GM23248 (cell line): ENCODE measurements around the gene PRICKLE1.

Source experiments
- EZH2 ChIP-seq: fragments of 200-600 bp; sonication (generic); IDR thresholded peaks from 2 replicates; pipeline ENCODE4 v1.6.1; 2018; ENCODE audit warnings: antibody characterized with exemption, mild to moderate bottlenecking; ENCODE audit not compliant: insufficient read depth, poor library complexity, severe bottlenecking
- EZH2phosphoT487 ChIP-seq: fragments of 200-600 bp; sonication (generic); IDR thresholded peaks from 2 replicates; pipeline ENCODE4 v1.6.1; 2018; ENCODE audit warnings: antibody characterized with exemption, moderate library complexity, mild to moderate bottlenecking, low read depth; ENCODE audit not compliant: insufficient read depth

GRCh38 chr12:42588524-42589464, 752 bp downstream of the PRICKLE1 start:
- TF ChIP-seq EZH2phosphoT487: no peak
- no peak for TF ChIP-seq EZH2
